GM12878 (cell line): Measurements from ENCODE around the gene C1orf21. TPM values are rescaled to one million over a fixed set of nuclear protein-coding genes. Genes with fewer than 3 reads are reported as not detected.

Experiments used
- ATAC-seq: fragments of 200-7000 bp; cut with Tn5 transposase; 3 replicates; pipeline ENCODE4 v1.9.1; 2020; ENCODE audit warnings: mild to moderate bottlenecking, moderate library complexity
- BruUV-seq: library from RNA; stranded (reverse); fragments of 400-500 nt; replicated peaks from 2 replicates; lab custom pipeline; 2021; lab: Mats Ljungman, UMichigan
- CTCF ChIA-PET: fragments of 300-600 bp; sonication (Branson Sonifier 250); formaldehyde crosslinking; extraction: SDS; loops from one replicate; lab custom pipeline; 2021; ENCODE audit warnings: inconsistent platforms; lab: Yijun Ruan, JAX
- POLR2A ChIA-PET: fragments of 350-600 bp; formaldehyde crosslinking; extraction: SDS; loops from one replicate; lab custom pipeline; 2021; ENCODE audit warnings: inconsistent platforms; lab: Charles Lee
- RAD21 ChIA-PET: fragments of 300-600 bp; sonication (Branson Sonifier 250); formaldehyde crosslinking; loops from one replicate; lab custom pipeline; 2023; ENCODE audit warnings: antibody characterized with exemption; ENCODE audit not compliant: unreplicated experiment; lab: Charles Lee
- SMC1A ChIA-PET: fragments of 300-600 bp; sonication (Branson Sonifier 250); formaldehyde crosslinking; loops from one replicate; lab custom pipeline; 2023; ENCODE audit not compliant: unreplicated experiment, uncharacterized antibody; lab: Charles Lee
- DNase-seq: peaks from one replicate; pipeline ENCODE4 v3.0.0-alpha.2; 2011; ENCODE audit warnings: low read depth, low spot score
- FAIRE-seq: peaks from 3 replicates; lab custom pipeline; 2011; peaks lifted over from hg19 to GRCh38; lab: Jason Lieb, UNC
- H2AFZ ChIP-seq: 2 replicates; pipeline ENCODE4 v1.6.0; 2011; ENCODE audit warnings: low read depth, low read length, control low read depth; ENCODE audit not compliant: control insufficient read depth
- H3K27ac ChIP-seq: 2 replicates; pipeline ENCODE4 v1.5.1; 2011; ENCODE audit warnings: control low read depth; ENCODE audit not compliant: control insufficient read depth, insufficient read depth
- H3K27me3 ChIP-seq, 2 experiments: replicated peaks in 1 of 2; 2 replicates each; pipeline versions ENCODE4 v1.6.0 to v1.6.1; 2011; ENCODE audit warnings: low read length in 1 of 2; ENCODE audit not compliant: control insufficient read depth in 2 of 2, insufficient read depth in 2 of 2
- H3K36me3 ChIP-seq, 2 experiments: 2 replicates each; pipeline ENCODE4 v1.5.1; 2011; ENCODE audit warnings: low read length in 1 of 2; ENCODE audit not compliant: control insufficient read depth in 2 of 2, insufficient read depth in 2 of 2
- H3K4me1 ChIP-seq: 2 replicates; pipeline ENCODE4 v1.6.1; 2011; ENCODE audit warnings: mild to moderate bottlenecking, low read length, moderate library complexity, mixed read lengths; ENCODE audit not compliant: control insufficient read depth, insufficient read depth
- H3K4me2 ChIP-seq: 2 replicates; pipeline ENCODE4 v1.6.0; 2011; ENCODE audit warnings: control low read depth; ENCODE audit not compliant: control insufficient read depth, insufficient read depth
- H3K4me3 ChIP-seq: fragments of 200-600 bp; sonication (generic); 2 replicates; pipeline ENCODE4 v1.5.1; 2016
- H3K79me2 ChIP-seq: 2 replicates; pipeline ENCODE4 v1.6.0; 2011; ENCODE audit warnings: low read length; ENCODE audit not compliant: control insufficient read depth, insufficient read depth
- H3K9ac ChIP-seq: 2 replicates; pipeline ENCODE4 v1.8.0; 2011; ENCODE audit warnings: low read length, control low read depth, mixed read lengths; ENCODE audit not compliant: control insufficient read depth, insufficient read depth
- H3K9me3 ChIP-seq: replicated peaks from 3 replicates; pipeline ENCODE4 v1.5.1; 2011; ENCODE audit warnings: mild to moderate bottlenecking, low read length; ENCODE audit not compliant: control insufficient read depth, insufficient read depth
- H4K20me1 ChIP-seq: 2 replicates; pipeline ENCODE4 v1.6.0; 2011; ENCODE audit not compliant: control insufficient read depth, insufficient read depth
- FOS ChIP-seq: IDR thresholded peaks from 3 replicates; pipeline ENCODE4 v1.6.1; 2011; ENCODE audit warnings: borderline replicate concordance; ENCODE audit not compliant: insufficient read length; ENCODE audit errors: extremely low read depth
- GATAD2B ChIP-seq: fragments of 450-650 bp; conservative IDR thresholded peaks from 2 replicates; pipeline ENCODE4 v1.6.1; 2017; ENCODE audit warnings: low read depth, mild to moderate bottlenecking, moderate library complexity
- IKZF1 ChIP-seq: fragments of 450-650 bp; conservative IDR thresholded peaks from 2 replicates; pipeline ENCODE4 v1.6.1; 2017; ENCODE audit warnings: antibody characterized with exemption, mild to moderate bottlenecking
- IRF4 ChIP-seq: IDR thresholded peaks from 2 replicates; pipeline ENCODE4 v1.6.1; 2011; ENCODE audit warnings: low read depth, low read length
- KDM1A ChIP-seq: fragments of 200-600 bp; sonication (generic); IDR thresholded peaks from 2 replicates; pipeline ENCODE4 v1.6.1; 2016; ENCODE audit warnings: borderline replicate concordance
- MAX ChIP-seq: IDR thresholded peaks from 2 replicates; pipeline ENCODE4 v1.6.1; 2012; ENCODE audit warnings: low read depth, low read length, improper control_type of control experiment
- MEF2B ChIP-seq: fragments of 450-650 bp; IDR thresholded peaks from 2 replicates; pipeline ENCODE4 v1.6.1; 2018; ENCODE audit warnings: mild to moderate bottlenecking, moderate library complexity; ENCODE audit not compliant: partially characterized antibody, poor library complexity, severe bottlenecking
- MTA2 ChIP-seq: fragments of 450-650 bp; IDR thresholded peaks from 2 replicates; pipeline ENCODE4 v1.6.1; 2016; ENCODE audit warnings: low read depth, mild to moderate bottlenecking, moderate library complexity
- NFYA ChIP-seq: IDR thresholded peaks from 2 replicates; pipeline ENCODE4 v1.6.1; 2011; ENCODE audit warnings: low read depth, mild to moderate bottlenecking, low read length, improper control_type of control experiment, borderline replicate concordance
- PML ChIP-seq: IDR thresholded peaks from 2 replicates; pipeline ENCODE4 v1.6.1; 2012; ENCODE audit warnings: low read length, inconsistent platforms
- RELA ChIP-seq: fragments of 450-650 bp; IDR thresholded peaks from 2 replicates; pipeline ENCODE4 v1.8.0; 2014; ENCODE audit warnings: borderline replicate concordance; ENCODE audit not compliant: partially characterized antibody
- SIX5 ChIP-seq: IDR thresholded peaks from 2 replicates; pipeline ENCODE4 v1.6.1; 2011; ENCODE audit warnings: mild to moderate bottlenecking, low read depth, low read length, moderate library complexity; ENCODE audit not compliant: severe bottlenecking
- SMARCA5 ChIP-seq: fragments of 450-650 bp; IDR thresholded peaks from 2 replicates; pipeline ENCODE4 v1.6.1; 2017; ENCODE audit warnings: mild to moderate bottlenecking
- SREBF1 ChIP-seq: IDR thresholded peaks from 2 replicates; pipeline ENCODE4 v1.6.1; 2012; ENCODE audit warnings: mild to moderate bottlenecking, low read length
- TCF12 ChIP-seq: IDR thresholded peaks from 2 replicates; pipeline ENCODE4 v1.6.1; 2011; ENCODE audit warnings: low read depth, mild to moderate bottlenecking, low read length
- WRNIP1 ChIP-seq: IDR thresholded peaks from 2 replicates; pipeline ENCODE4 v1.6.1; 2011; ENCODE audit warnings: low read depth, low read length, improper control_type of control experiment, borderline replicate concordance
- ZNF24 ChIP-seq: fragments of 450-650 bp; IDR thresholded peaks from 2 replicates; pipeline ENCODE4 v1.6.1; 2017; ENCODE audit warnings: antibody characterized with exemption, mild to moderate bottlenecking
- ZSCAN29 ChIP-seq: fragments of 450-650 bp; IDR thresholded peaks from 2 replicates; pipeline ENCODE4 v1.6.1; 2017; ENCODE audit warnings: mild to moderate bottlenecking, moderate library complexity
- WGBS: methylation state at CpG from one replicate; pipeline ENCODE4 v1.1.6; 2016; ENCODE audit warnings: low lambda C conversion rate; ENCODE audit not compliant: insufficient replicate concordance, insufficient coverage; ENCODE audit errors: missing lambda C conversion rate; 5-methylcytosine and 5-hydroxymethylcytosine counted together
- in situ Hi-C: fragments of 300-500 bp; cut with MboI; formaldehyde crosslinking; loops from 9 replicates; pipeline ENCODE4 v1.14.3; 2018; ENCODE audit warnings: mixed read lengths
- intact Hi-C: fragments of 100-400 bp; cut with micrococcal nuclease; formaldehyde crosslinking; loops from one replicate; pipeline ENCODE4 v1.14.2; 2022; ENCODE audit not compliant: unreplicated experiment
- polyA plus RNA-seq, 11 experiments: library from polyadenylated mRNA; depleted of rRNA in 4 of 11; unstranded in 6 of 11; stranded (reverse) in 5 of 11; fragments of >200 nt; fragmentation: Nextera tagmentation in 4 of 11; fragmentation: Illumina TruSeq in 1 of 11; extraction: Ambion mirVana in 4 of 11; extraction: Trizol in 1 of 11; gene quantifications; 1 replicate in 1 of 11; 2 replicates in 10 of 11; pipeline versions ENCODE4 v1.2.1 to v1.2.3, GENCODE V29; 2011 to 2016; ENCODE audit warnings: inconsistent platforms in 2 of 11, missing spikeins in 2 of 11, low read depth in 1 of 11
- total RNA-seq, 4 experiments: library from RNA; depleted of rRNA in 3 of 4; stranded (reverse); fragments of >200 nt in 3 of 4; fragmentation: Illumina TruSeq in 1 of 4; extraction: Trizol in 1 of 4; gene quantifications; 2 replicates each; pipeline versions ENCODE4 v1.2.1 to v1.2.3, GENCODE V29; 2013 to 2021
- TF ChIP-seq, protein P1 (sequence below): IDR thresholded peaks from 2 replicates; pipeline ENCODE4 v1.6.1; 2011; ENCODE audit warnings: low read depth, low read length, improper control_type of control experiment, borderline replicate concordance
- TF ChIP-seq, protein P2 (sequence below): IDR thresholded peaks from 2 replicates; pipeline ENCODE4 v1.6.1; 2011; ENCODE audit warnings: low read depth, mild to moderate bottlenecking, low read length, moderate library complexity, borderline replicate concordance; ENCODE audit errors: extremely low read depth

C1orf21 gene
- total and polyA plus RNA-seq, 10 of the 15 experiments (the other 5 are each of a cell fraction or from before 2014, with no cell fraction given): 0.03 to 1.6 (median 0.17) TPM; not detected in 3

GRCh38 chr1:184621260-184621659 lies 234.4 kb downstream of the C1orf21 start:
- H3K27me3 ChIP-seq: peaks cover 0 to 1% of the 10 kb centered on the region in 2 experiments; a peak in 2 of 4 replicates
- H4K20me1 ChIP-seq: no peaks in the 10 kb centered on the region
- RAD21 ChIA-PET: no interaction called here
- H3K4me1 ChIP-seq: no peaks in the 10 kb centered on the region
- no peaks in the 10 kb centered on the region for H3K36me3 ChIP-seq
- DNase-seq (no peak), FAIRE-seq (no peak), ATAC-seq (no peak)
- no peaks in the 10 kb centered on the region for H3K79me2 ChIP-seq
- no peak overlapping the region for H3K4me2 ChIP-seq
- in situ Hi-C loops: no loop called here
- H3K9ac ChIP-seq: no peak overlapping the region
- intact Hi-C loops: no loop called here
- 24% methylated on average over 5 of the region's 5 CpGs for WGBS
- TF ChIP-seq IRF4 (no peak), NFYA (no peak), KDM1A (no peak), WRNIP1 (no peak), SREBF1 (no peak), MTA2 (no peak), PML (no peak), FOS (no peak), MEF2B (no peak), RELA (no peak), IKZF1 (no peak), SMARCA5 (no peak), ZNF24 (no peak), GATAD2B (no peak), SIX5 (no peak), ZSCAN29 (no peak), MAX (no peak), TCF12 (no peak)
- TF ChIP-seq, protein P1, sequence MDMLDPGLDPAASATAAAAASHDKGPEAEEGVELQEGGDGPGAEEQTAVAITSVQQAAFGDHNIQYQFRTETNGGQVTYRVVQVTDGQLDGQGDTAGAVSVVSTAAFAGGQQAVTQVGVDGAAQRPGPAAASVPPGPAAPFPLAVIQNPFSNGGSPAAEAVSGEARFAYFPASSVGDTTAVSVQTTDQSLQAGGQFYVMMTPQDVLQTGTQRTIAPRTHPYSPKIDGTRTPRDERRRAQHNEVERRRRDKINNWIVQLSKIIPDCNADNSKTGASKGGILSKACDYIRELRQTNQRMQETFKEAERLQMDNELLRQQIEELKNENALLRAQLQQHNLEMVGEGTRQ: no peak
- TF ChIP-seq, protein P2, sequence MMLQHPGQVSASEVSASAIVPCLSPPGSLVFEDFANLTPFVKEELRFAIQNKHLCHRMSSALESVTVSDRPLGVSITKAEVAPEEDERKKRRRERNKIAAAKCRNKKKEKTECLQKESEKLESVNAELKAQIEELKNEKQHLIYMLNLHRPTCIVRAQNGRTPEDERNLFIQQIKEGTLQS: no peak
- POLR2A ChIA-PET: no interaction called here
- no peaks in the 10 kb centered on the region for H3K9me3 ChIP-seq
- no peak overlapping the region for H3K27ac ChIP-seq
- CTCF ChIA-PET: no interaction called here
- SMC1A ChIA-PET: no interaction called here
- H2AFZ ChIP-seq: no peak overlapping the region
- BruUV-seq: no TSS peak
- H3K4me3 ChIP-seq: no peak overlapping the region
